Left renal cortex interstitium (tissue), 4 donors: ENCODE data around the gene OTUD3. TPM values are rescaled to one million over a fixed set of nuclear protein-coding genes. Genes with fewer than 3 reads are reported as not detected.
"Not testable (repeated sequence)": the region's sequence is repeated elsewhere in the genome, so short reads cannot be mapped to it uniquely, and the experiment has no call there.

ENCODE experiments used
- DNase-seq, 4 donors: peaks; one replicate each; pipeline ENCODE4 v3.0.0-alpha.2; 2013; ENCODE audit warnings: low read depth in 4 of 4, low spot score in 2 of 4, missing footprints in 1 of 4
- polyA plus RNA-seq, 4 donors: library from polyadenylated mRNA; unstranded; fragments of 120-200 nt; gene quantifications; one replicate each; pipeline ENCODE4 v1.2.1, GENCODE V29; 2013; ENCODE audit not compliant: insufficient read length in 4 of 4

The OTUD3 gene
- 10 to 100 TPM; 12.3 to 54.1 (median 21.2) TPM for polyA plus RNA-seq

GRCh38 chr1:19882111-19883071, at the start of gene OTUD3:
Gene OTUD3, plus strand, starts transcription at chr1:19882395. Its CDS starts 119 bp downstream, at chr1:19882514.
- DNase-seq: peak; percentile 84 to 99 (median 96)

GRCh38 chr1:19835578-19835977, 46.6 kb upstream of the OTUD3 start:
- no peak for DNase-seq

- DNase-seq: no peak
These were observed 44.3 kb upstream of the OTUD3 start for GRCh38 chr1:19837866-19838265.

- no peak for DNase-seq
These were observed 42.0 kb upstream of the OTUD3 start for GRCh38 chr1:19840228-19840627.

- peak in 3 of 4 donors; percentile 13 to 37 (median 35) for DNase-seq
These were observed 37.3 kb upstream of the OTUD3 start for GRCh38 chr1:19844731-19845495.

GRCh38 chr1:19845555-19845954, 36.6 kb upstream of the OTUD3 start:
- DNase-seq: no peak

GRCh38 chr1:19846338-19846737, 35.9 kb upstream of the OTUD3 start:
- DNase-seq: no peak

- not testable (repeated sequence) for DNase-seq
These were observed 34.9 kb upstream of the OTUD3 start for GRCh38 chr1:19847334-19847733.

- not testable (repeated sequence) for DNase-seq
These were observed 32.9 kb upstream of the OTUD3 start for GRCh38 chr1:19849307-19849706.

GRCh38 chr1:19850214-19850613, 32.0 kb upstream of the OTUD3 start:
- DNase-seq: no peak

- no peak for DNase-seq
These were observed 30.2 kb upstream of the OTUD3 start for GRCh38 chr1:19852036-19852435.

GRCh38 chr1:19854866-19855265, 27.3 kb upstream of the OTUD3 start:
- no peak for DNase-seq

GRCh38 chr1:19858893-19859292, 23.3 kb upstream of the OTUD3 start:
- no peak for DNase-seq

GRCh38 chr1:19859876-19860275, 22.3 kb upstream of the OTUD3 start:
- no peak for DNase-seq

- DNase-seq: no peak
These were observed 21.8 kb upstream of the OTUD3 start for GRCh38 chr1:19860418-19860817.

- DNase-seq: no peak
These were observed 21.2 kb upstream of the OTUD3 start for GRCh38 chr1:19861034-19861433.

- DNase-seq: no peak
These were observed 20.2 kb upstream of the OTUD3 start for GRCh38 chr1:19861842-19862530.

- no peak for DNase-seq
These were observed 19.3 kb upstream of the OTUD3 start for GRCh38 chr1:19862944-19863343.

GRCh38 chr1:19864570-19865160, 17.5 kb upstream of the OTUD3 start:
- no peak for DNase-seq

GRCh38 chr1:19866029-19866428, 16.2 kb upstream of the OTUD3 start:
- no peak for DNase-seq
